Tibial nerve (tissue), 4 donors: Measurements from ENCODE around the gene TLE1.

Source experiments
- CTCF ChIP-seq, 5 experiments: fragments of 200-600 bp in 3 of 5; fragments of 450-650 bp in 2 of 5; sonication (generic) in 3 of 5; IDR thresholded peaks; one replicate each; pipeline ENCODE4 v1.5.1; 2016 to 2019; ENCODE audit warnings: antibody characterized with exemption in 5 of 5, mild to moderate bottlenecking in 3 of 5, moderate library complexity in 2 of 5
- EP300 ChIP-seq, 2 donors: sonication (generic); formaldehyde crosslinking; IDR thresholded peaks; one replicate each; pipeline ENCODE4 v1.6.1; 2017; ENCODE audit warnings: antibody characterized with exemption in 2 of 2, mild to moderate bottlenecking in 1 of 2
- POLR2A ChIP-seq, 2 donors: fragments of 450-650 bp; IDR thresholded peaks; one replicate each; pipeline ENCODE4 v1.6.1; 2017; ENCODE audit warnings: antibody characterized with exemption in 2 of 2, mild to moderate bottlenecking in 2 of 2, moderate library complexity in 2 of 2

GRCh38 chr9:81581986-81582385 lies 107.4 kb downstream of the TLE1 start:
- no peak for TF ChIP-seq CTCF (IDR thresholded peaks at IDR 0.05)
- no peak for TF ChIP-seq EP300 (IDR thresholded peaks at IDR 0.05)
- TF ChIP-seq POLR2A (IDR thresholded peaks at IDR 0.05) = no peak
